K562 (cell line): ENCODE data around the gene GMEB1. TPM values are rescaled to one million over a fixed set of nuclear protein-coding genes. Genes with fewer than 3 reads are reported as not detected.

Experiments used
- BDP1 ChIP-seq: IDR thresholded peaks from 3 replicates; pipeline ENCODE4 v1.6.1; 2011; ENCODE audit not compliant: insufficient read length, insufficient read depth
- CLOCK ChIP-seq: fragments of 250-450 bp; sonication (Bioruptor Pico); IDR thresholded peaks from 2 replicates; pipeline ENCODE4 v1.4.0; 2020; ENCODE audit warnings: mild to moderate bottlenecking, moderate library complexity, borderline replicate concordance
- CREB3 ChIP-seq: fragments of 450-650 bp; conservative IDR thresholded peaks from 2 replicates; pipeline ENCODE4 v1.6.1; 2016; ENCODE audit warnings: missing genetic modification characterization, low read depth, mild to moderate bottlenecking, missing compliant biosample characterization, moderate library complexity
- CREM ChIP-seq: IDR thresholded peaks from 2 replicates; pipeline ENCODE4 v1.6.1; 2014; ENCODE audit warnings: antibody characterized with exemption, low read depth
- EHMT2 ChIP-seq: fragments of 450-650 bp; IDR thresholded peaks from 2 replicates; pipeline ENCODE4 v1.6.1; 2018; ENCODE audit warnings: antibody characterized with exemption
- HDAC1 ChIP-seq, 2 experiments: fragments of 450-650 bp; IDR thresholded peaks; 2 replicates each; pipeline ENCODE4 v1.6.1; 2016 to 2017; ENCODE audit warnings: inconsistent platforms in 1 of 2, mild to moderate bottlenecking in 1 of 2, moderate library complexity in 1 of 2
- NR0B1 ChIP-seq: fragments of 450-650 bp; IDR thresholded peaks from one replicate; pipeline ENCODE4 v1.6.1; 2018; ENCODE audit warnings: mild to moderate bottlenecking, moderate library complexity; ENCODE audit not compliant: partially characterized antibody
- NR4A1 ChIP-seq, 2 experiments: fragments of 250-450 bp in 1 of 2; fragments of 450-650 bp in 1 of 2; sonication (Bioruptor Pico) in 1 of 2; IDR thresholded peaks; 2 replicates each; pipeline versions ENCODE4 v1.4.0 to v1.6.1; 2016 to 2020; ENCODE audit warnings: mild to moderate bottlenecking in 2 of 2, missing compliant biosample characterization in 1 of 2, missing genetic modification characterization in 1 of 2, moderate library complexity in 1 of 2
- POLR3A ChIP-seq: IDR thresholded peaks from 2 replicates; pipeline ENCODE4 v1.6.1; 2011; ENCODE audit warnings: borderline replicate concordance, mild to moderate bottlenecking, moderate library complexity; ENCODE audit not compliant: insufficient read length, insufficient read depth; ENCODE audit errors: extremely low read depth
- PURB ChIP-seq: sonication (generic); formaldehyde crosslinking; IDR thresholded peaks from 2 replicates; pipeline ENCODE4 v1.9.0; 2021; ENCODE audit warnings: low read depth, mild to moderate bottlenecking, missing genetic modification reagents
- RCOR1 ChIP-seq, 2 experiments: IDR thresholded peaks; 2 replicates each; pipeline ENCODE4 v1.6.1; 2012; ENCODE audit warnings: low read depth in 2 of 2, low read length in 2 of 2, borderline replicate concordance in 1 of 2, improper control_type of control experiment in 1 of 2
- SPI1 ChIP-seq: IDR thresholded peaks from 2 replicates; pipeline ENCODE4 v1.6.1; 2011; ENCODE audit warnings: low read depth, low read length, control low read depth, borderline replicate concordance
- STAT5B ChIP-seq: fragments of 250-450 bp; sonication (Bioruptor Pico); IDR thresholded peaks from 2 replicates; pipeline ENCODE4 v1.8.0; 2021; ENCODE audit warnings: mild to moderate bottlenecking, inconsistent platforms
- TARDBP ChIP-seq: fragments of 450-650 bp; IDR thresholded peaks from 2 replicates; pipeline ENCODE4 v1.6.1; 2016
- ZNF395 ChIP-seq: fragments of 200-800 bp; sonication (Bioruptor generic); IDR thresholded peaks from 2 replicates; pipeline ENCODE4 v1.6.1; 2017; ENCODE audit warnings: missing genetic modification characterization, missing compliant biosample characterization
- polyA plus RNA-seq, 8 experiments: library from polyadenylated mRNA; depleted of rRNA in 4 of 8; stranded (reverse) in 5 of 8; unstranded in 3 of 8; fragments of >200 nt; fragmentation: Nextera tagmentation in 2 of 8; fragmentation: Illumina TruSeq in 1 of 8; extraction: Ambion mirVana in 2 of 8; extraction: Trizol in 1 of 8; gene quantifications; 2 replicates each; pipeline versions ENCODE4 v1.2.1 to v1.2.3, GENCODE V29; 2011 to 2014; ENCODE audit warnings: inconsistent platforms in 1 of 8, missing spikeins in 1 of 8
- total RNA-seq, 7 experiments: library from RNA; depleted of rRNA in 6 of 7; stranded (reverse); fragments of >200 nt in 6 of 7; fragmentation: Illumina TruSeq in 2 of 7; extraction: Trizol in 2 of 7; gene quantifications; 2 replicates each; pipeline versions ENCODE4 v1.2.1 to v1.2.3, GENCODE V29; 2011 to 2021; ENCODE audit warnings: low replicate concordance in 1 of 7
- TF ChIP-seq, protein P1 (sequence below): fragments of 450-650 bp; formaldehyde crosslinking; IDR thresholded peaks from 2 replicates; pipeline ENCODE4 v1.4.0; 2020; ENCODE audit warnings: mild to moderate bottlenecking, moderate library complexity
- TF ChIP-seq, protein P2 (sequence below): fragments of 250-450 bp; sonication (Bioruptor Pico); IDR thresholded peaks from 2 replicates; pipeline ENCODE4 v1.6.1; 2021; ENCODE audit warnings: mild to moderate bottlenecking

GMEB1 gene
- total and polyA plus RNA-seq, 9 of the 15 experiments (the other 6 are each of a cell fraction or from before 2014, with no cell fraction given) = 6.6 to 17.5 (median 8.5) TPM

- TF ChIP-seq, protein P1, sequence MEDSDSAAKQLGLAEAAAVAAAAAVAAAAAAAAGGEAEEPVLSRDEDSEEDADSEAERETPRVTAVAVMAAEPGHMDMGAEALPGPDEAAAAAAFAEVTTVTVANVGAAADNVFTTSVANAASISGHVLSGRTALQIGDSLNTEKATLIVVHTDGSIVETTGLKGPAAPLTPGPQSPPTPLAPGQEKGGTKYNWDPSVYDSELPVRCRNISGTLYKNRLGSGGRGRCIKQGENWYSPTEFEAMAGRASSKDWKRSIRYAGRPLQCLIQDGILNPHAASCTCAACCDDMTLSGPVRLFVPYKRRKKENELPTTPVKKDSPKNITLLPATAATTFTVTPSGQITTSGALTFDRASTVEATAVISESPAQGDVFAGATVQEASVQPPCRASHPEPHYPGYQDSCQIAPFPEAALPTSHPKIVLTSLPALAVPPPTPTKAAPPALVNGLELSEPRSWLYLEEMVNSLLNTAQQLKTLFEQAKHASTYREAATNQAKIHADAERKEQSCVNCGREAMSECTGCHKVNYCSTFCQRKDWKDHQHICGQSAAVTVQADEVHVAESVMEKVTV = peak; percentile 95
- TF ChIP-seq ZNF395 (CRISPR knock-in tag) (peak; percentile 67; the same call in 1 of the 2 replicates), EHMT2 (no peak), POLR3A (no peak), BDP1 (no peak), STAT5B (CRISPR knock-in tag) (no peak), RCOR1 (IDR thresholded peaks at IDR 0.05; ENCODE audit: borderline replicate concordance in 1 of 2, low read depth in 2 of 2, low read length in 2 of 2) (peak; percentile 84 to 91; a peak in 3 of 4 replicates), NR4A1 (CRISPR knock-in tag; IDR thresholded peaks at IDR 0.05) (no peak; the same call in 1 of the 2 replicates), NR4A1 (tag; IDR thresholded peaks at IDR 0.05) (0 out of 2 replicates have a peak, but pooled peaks have one; percentile 78), HDAC1 (IDR thresholded peaks at IDR 0.05) (peak; percentile 74 to 85), TARDBP (peak; percentile 87; the same call in 1 of the 2 replicates), SPI1 (peak; percentile 78), CREM (peak; percentile 84), PURB (no peak), NR0B1 (no peak), CREB3 (tag) (no peak), CLOCK (CRISPR knock-in tag) (no peak)
- TF ChIP-seq, protein P2, sequence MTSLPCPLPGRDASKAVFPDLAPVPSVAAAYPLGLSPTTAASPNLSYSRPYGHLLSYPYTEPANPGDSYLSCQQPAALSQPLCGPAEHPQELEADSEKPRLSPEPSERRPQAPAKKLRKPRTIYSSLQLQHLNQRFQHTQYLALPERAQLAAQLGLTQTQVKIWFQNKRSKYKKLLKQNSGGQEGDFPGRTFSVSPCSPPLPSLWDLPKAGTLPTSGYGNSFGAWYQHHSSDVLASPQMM = peak; percentile 98
These were observed 19.9 kb upstream of the GMEB1 start, which contains the start of gene RNU11 (continued) for GRCh38 chr1:28648474-28649198.
